IMR-90 (cell line): ENCODE data around the gene DNAJB8.

Source experiments
- BHLHE40 ChIP-seq: fragments of 150-350 bp; IDR thresholded peaks from 2 replicates; pipeline ENCODE4 v1.6.1; 2016; ENCODE audit warnings: mild to moderate bottlenecking, low read depth, low read length
- CEBPB ChIP-seq: IDR thresholded peaks from 2 replicates; pipeline ENCODE4 v1.6.1; 2012; ENCODE audit warnings: low read depth, low read length, improper control_type of control experiment
- CHD1 ChIP-seq: IDR thresholded peaks from 2 replicates; pipeline ENCODE4 v1.6.1; 2012; ENCODE audit warnings: low read depth, low read length, improper control_type of control experiment
- MAFK ChIP-seq: IDR thresholded peaks from 2 replicates; pipeline ENCODE4 v1.6.1; 2012; ENCODE audit warnings: low read depth, low read length, improper control_type of control experiment
- MXI1 ChIP-seq: IDR thresholded peaks from 2 replicates; pipeline ENCODE4 v1.6.1; 2012; ENCODE audit warnings: low read depth, mild to moderate bottlenecking, low read length, moderate library complexity, borderline replicate concordance
- NFE2L2 ChIP-seq: fragments of 150-350 bp; IDR thresholded peaks from 2 replicates; pipeline ENCODE4 v1.6.1; 2016; ENCODE audit warnings: low read depth, mild to moderate bottlenecking, low read length
- POLR2A ChIP-seq: IDR thresholded peaks from 2 replicates; pipeline ENCODE4 v1.6.1; 2012; ENCODE audit warnings: mild to moderate bottlenecking, low read depth, low read length
- RAD21 ChIP-seq: IDR thresholded peaks from 2 replicates; pipeline ENCODE4 v1.6.1; 2012; ENCODE audit warnings: low read length, improper control_type of control experiment
- RCOR1 ChIP-seq: IDR thresholded peaks from 2 replicates; pipeline ENCODE4 v1.6.1; 2012; ENCODE audit warnings: mild to moderate bottlenecking, low read length, improper control_type of control experiment; ENCODE audit not compliant: insufficient replicate concordance
- RFX5 ChIP-seq: IDR thresholded peaks from 2 replicates; pipeline ENCODE4 v1.8.0; 2012; ENCODE audit warnings: low read depth, mild to moderate bottlenecking, low read length, moderate library complexity
- SMC3 ChIP-seq: fragments of 150-350 bp; IDR thresholded peaks from 2 replicates; pipeline ENCODE4 v1.6.1; 2016; ENCODE audit warnings: low read depth, mild to moderate bottlenecking, antibody characterized with exemption, low read length, moderate library complexity
- TF ChIP-seq, protein P1 (sequence below): conservative IDR thresholded peaks from 2 replicates; pipeline ENCODE4 v1.5.1; 2012; ENCODE audit warnings: mild to moderate bottlenecking, low read depth, low read length, improper control_type of control experiment
- TF ChIP-seq, protein P2 (sequence below): fragments of 150-350 bp; IDR thresholded peaks from 2 replicates; pipeline ENCODE4 v1.6.1; 2016; ENCODE audit warnings: low read depth, mild to moderate bottlenecking, low read length, moderate library complexity, borderline replicate concordance

DNA sequence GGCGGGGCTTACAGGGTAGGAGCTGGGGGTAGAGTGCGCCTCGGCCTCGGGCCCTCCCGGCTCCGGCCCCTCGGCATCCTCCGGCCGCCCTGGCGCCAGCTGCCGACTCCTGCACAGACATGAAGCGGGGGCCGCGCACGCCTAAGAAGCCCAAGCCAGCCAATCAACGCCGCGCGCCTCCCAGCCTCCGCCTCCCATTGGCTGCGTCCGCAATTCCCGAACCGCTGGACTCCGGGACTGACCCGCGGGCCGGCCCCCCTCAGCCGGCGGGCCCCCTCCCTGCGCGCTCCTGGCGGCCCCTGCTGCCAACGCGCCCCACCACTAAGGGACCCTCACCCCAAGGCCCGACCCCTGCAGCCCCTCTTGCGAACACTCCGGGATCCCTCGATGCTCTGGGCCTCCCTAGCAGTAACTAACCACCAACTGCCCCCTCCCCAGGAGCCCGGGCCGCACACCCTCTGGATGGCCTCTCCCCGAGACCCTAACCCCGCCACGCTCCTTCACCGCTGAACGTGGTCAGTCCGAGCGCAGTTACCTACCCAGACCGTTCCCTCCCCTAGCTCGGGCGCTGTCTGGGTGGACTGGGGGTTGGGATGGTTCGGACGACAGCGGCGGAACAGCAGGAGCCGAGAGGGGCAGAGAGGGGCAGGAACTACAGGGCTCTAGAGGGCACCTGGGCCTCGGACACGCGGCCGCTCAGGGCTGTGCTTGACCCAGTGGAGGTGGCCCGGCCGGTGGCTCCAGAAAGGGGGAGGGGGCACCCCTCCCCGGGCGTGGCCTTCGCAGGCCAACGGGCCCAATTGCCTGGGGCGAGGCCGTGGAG lies 21.3 kb upstream of the DNAJB8 start:
- TF ChIP-seq, protein P1, sequence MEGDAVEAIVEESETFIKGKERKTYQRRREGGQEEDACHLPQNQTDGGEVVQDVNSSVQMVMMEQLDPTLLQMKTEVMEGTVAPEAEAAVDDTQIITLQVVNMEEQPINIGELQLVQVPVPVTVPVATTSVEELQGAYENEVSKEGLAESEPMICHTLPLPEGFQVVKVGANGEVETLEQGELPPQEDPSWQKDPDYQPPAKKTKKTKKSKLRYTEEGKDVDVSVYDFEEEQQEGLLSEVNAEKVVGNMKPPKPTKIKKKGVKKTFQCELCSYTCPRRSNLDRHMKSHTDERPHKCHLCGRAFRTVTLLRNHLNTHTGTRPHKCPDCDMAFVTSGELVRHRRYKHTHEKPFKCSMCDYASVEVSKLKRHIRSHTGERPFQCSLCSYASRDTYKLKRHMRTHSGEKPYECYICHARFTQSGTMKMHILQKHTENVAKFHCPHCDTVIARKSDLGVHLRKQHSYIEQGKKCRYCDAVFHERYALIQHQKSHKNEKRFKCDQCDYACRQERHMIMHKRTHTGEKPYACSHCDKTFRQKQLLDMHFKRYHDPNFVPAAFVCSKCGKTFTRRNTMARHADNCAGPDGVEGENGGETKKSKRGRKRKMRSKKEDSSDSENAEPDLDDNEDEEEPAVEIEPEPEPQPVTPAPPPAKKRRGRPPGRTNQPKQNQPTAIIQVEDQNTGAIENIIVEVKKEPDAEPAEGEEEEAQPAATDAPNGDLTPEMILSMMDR: no peak
- TF ChIP-seq CEBPB: no peak
- peak; percentile 85 for TF ChIP-seq POLR2A
- TF ChIP-seq RFX5: no peak
- no peak for TF ChIP-seq RAD21
- TF ChIP-seq CHD1: no peak
- no peak for TF ChIP-seq MAFK
- TF ChIP-seq RCOR1: no peak
- TF ChIP-seq BHLHE40: no peak
- no peak for TF ChIP-seq SMC3
- TF ChIP-seq, protein P2, sequence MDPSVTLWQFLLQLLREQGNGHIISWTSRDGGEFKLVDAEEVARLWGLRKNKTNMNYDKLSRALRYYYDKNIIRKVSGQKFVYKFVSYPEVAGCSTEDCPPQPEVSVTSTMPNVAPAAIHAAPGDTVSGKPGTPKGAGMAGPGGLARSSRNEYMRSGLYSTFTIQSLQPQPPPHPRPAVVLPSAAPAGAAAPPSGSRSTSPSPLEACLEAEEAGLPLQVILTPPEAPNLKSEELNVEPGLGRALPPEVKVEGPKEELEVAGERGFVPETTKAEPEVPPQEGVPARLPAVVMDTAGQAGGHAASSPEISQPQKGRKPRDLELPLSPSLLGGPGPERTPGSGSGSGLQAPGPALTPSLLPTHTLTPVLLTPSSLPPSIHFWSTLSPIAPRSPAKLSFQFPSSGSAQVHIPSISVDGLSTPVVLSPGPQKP: no peak
- TF ChIP-seq MXI1: no peak
- no peak for TF ChIP-seq NFE2L2
